Measurements from ENCODE around the gene ZNF497. TPM values are rescaled to one million over a fixed set of nuclear protein-coding genes. Genes with fewer than 3 reads are reported as not detected.
"Not testable (repeated sequence)": the region's sequence is repeated elsewhere in the genome, so short reads cannot be mapped to it uniquely, and the experiment has no call there.

The ZNF497 gene
- total RNA-seq, 1 donor from 2014 or later, result 5.9 TPM

DNA sequence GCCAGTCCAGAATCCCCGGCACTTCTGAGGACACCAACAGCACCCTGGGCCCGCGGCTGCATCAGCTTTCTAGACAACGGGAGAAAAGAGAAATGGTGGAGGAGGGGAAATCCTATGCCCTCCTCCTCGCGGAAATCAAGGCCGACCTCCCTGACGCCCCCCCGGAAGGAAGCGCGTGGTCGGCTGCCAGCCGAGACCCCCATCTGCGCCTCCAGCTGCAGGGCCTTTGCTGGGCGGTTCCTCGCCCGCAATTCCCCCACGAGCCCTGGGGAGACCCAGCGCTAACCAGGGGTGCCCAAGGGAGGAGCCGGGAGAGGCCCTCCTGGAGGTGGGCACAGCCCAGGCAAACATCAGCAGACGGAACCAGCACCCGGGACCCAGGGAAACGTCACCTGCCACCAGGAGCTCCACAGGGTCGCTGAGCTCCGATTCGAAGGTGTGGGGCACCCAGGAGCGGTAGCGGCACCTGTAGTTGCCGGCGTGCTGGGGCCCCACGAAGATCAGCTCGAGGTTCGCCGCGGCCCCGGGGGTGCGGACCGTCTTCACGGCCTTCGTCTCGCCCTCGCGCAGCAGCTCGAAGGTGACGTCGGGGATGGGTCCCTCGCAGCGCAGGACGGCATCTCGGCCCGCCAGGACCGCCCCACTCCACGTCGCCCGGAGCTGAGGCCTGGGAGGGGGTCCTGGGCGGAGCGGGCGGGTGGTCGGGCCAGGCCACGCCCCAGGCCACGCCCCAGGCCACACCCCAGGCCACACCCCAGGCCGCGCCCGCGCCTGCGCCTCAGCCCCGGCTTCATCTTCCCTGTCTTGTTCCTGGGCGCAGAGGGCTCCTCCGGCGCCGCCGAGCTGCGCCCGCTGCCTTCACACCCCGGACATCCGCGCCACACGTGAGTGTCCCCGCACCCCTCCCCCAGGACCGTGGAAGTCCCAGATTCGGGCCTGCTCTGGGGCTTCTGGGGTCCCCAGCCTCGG, 15.3 kb downstream of the ZNF497 start:
- DNase-seq, result peak; percentile 80

DNA sequence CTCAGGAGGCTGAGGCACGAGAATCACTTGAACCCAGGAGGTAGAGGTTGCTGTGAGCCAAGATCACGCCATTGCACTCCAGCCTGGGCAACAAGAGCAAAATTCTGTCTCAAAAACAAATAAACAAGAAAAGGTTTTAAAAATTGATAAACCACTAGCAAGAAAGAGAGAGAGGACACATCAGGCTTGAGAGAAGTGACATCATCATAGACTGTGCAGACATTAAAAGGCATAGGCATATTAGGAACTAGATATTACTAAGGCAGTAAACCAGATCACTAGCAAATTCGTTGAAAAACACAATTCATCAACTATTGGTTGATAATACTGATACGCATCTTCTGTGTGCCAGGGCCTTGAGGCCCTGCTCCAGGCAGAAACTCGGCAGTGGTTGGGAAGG, 17.0 kb downstream of the ZNF497 start:
- no peak for DNase-seq

DNA sequence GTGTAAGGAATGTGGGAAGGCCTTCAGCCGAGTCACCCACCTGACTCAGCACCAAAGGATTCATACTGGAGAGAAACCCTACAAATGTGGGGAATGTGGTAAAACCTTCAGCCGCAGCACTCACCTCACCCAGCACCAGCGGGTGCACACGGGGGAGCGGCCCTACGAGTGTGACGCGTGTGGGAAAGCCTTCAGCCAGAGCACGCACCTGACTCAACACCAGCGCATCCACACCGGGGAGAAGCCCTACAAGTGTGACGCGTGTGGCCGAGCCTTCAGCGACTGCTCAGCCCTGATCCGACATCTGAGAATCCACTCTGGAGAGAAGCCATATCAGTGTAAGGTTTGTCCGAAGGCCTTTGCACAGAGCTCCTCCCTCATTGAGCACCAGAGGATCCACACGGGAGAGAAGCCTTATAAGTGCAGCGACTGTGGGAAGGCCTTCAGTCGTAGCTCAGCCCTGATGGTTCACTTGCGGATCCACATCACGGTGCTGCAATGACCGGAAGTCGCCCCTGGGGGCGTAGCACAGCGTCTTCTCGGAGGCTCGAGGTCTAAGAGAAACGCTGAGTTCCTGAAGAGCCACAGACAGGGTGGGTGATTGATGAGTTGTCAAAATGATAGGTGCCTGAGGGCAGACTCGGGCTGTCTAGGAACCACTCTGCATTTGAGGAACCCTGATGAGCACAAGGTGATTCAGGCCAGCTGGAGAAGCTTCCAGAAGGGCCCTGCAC, 23.6 kb downstream of the ZNF497 start:
- DNase-seq, result no peak

DNA sequence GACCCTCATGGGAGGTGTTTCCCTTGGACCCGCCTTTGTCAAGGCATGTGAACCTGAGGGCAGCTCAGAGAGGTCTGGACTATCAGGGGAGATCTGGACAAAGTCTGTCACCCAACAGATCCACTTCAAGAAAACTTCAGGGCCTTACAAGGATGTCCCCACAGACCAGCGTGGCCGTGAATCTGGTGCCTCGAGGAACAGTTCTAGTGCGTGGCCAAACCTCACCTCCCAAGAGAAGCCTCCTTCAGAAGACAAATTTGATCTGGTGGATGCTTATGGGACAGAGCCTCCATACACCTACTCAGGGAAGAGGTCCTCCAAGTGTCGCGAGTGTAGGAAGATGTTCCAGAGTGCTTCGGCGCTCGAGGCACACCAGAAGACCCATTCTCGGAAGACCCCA, 24.2 kb downstream of the ZNF497 start:
- DNase-seq, result no peak

DNA sequence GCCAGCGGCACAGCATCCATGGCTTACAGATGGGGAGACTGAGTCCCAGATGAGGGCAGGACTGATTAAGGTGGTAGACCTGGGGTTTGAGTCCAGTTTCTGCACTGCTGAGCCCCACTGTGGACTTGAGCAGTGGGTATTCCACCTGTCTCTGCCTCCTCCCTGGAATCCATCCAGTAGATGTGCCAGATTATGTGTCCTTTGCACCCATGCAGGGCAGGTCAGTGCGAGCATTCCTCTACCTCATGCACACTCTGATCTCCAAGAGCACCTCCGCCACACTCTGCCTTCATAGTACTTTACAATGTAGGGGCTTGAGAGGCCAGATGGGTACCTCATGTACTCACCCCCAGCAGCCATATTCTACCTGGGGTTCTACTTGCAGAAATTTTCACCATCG, 25.7 kb downstream of the ZNF497 start:
- no peak for DNase-seq

DNA sequence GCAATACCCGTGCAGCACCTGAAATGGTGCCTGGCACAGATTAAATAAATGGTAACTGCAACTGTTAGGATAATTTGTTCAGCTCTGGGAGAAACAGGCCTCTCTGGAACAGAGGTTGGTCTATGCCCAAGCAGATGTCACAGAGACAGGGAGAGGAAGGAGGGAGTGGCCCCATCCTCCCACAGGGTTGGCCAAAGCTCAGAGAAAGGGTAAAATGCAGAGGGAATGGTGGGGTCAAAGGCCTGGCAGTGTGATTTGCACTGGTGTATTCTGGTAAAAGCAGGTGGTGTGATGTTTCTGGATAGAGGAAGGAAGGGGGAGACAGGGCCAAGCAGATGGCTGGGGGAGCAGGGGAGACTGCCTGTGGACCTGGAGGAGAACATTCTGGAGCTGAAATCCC, 26.3 kb downstream of the ZNF497 start:
- no peak for DNase-seq

DNA sequence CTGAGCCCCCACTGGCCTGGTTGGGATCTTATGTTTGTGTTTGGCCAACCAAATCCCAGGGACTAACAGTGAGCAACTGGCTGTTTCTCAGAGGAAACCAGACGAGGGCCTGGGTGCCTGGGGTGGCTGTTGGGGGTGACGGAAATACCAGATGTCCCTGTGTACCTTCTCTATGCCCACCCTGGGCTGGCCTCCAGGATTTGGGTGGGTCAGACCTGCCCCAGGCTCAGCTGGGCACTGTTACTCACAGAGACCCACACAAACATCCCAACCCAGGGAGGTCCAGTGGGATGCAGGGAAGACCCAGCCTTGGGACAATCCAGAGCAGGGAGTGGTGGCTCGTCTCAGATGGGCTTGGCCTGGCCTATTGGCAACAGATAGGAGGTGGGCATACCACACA, 26.9 kb downstream of the ZNF497 start:
- no peak for DNase-seq

DNA sequence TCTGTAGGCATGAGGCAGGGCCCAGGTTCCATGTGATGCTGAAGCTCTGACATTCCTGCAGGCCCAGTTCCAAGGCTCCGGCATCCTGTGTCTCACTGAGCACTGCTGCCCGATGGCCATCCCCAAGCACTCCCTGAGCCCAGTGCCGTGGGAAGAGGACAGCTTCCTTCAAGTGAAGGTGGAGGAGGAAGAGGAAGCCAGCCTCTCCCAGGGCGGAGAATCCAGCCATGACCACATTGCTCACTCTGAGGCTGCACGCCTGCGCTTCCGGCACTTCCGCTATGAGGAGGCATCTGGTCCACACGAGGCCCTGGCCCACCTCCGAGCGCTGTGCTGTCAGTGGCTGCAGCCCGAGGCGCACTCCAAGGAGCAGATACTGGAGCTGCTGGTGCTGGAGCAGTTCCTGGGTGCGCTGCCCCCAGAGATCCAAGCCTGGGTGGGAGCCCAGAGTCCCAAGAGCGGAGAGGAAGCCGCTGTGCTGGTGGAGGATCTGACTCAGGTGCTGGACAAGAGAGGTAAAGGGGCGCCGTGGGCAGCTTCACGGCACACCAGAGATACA, 27.8 kb downstream of the ZNF497 start:
- DNase-seq, result no peak

DNA sequence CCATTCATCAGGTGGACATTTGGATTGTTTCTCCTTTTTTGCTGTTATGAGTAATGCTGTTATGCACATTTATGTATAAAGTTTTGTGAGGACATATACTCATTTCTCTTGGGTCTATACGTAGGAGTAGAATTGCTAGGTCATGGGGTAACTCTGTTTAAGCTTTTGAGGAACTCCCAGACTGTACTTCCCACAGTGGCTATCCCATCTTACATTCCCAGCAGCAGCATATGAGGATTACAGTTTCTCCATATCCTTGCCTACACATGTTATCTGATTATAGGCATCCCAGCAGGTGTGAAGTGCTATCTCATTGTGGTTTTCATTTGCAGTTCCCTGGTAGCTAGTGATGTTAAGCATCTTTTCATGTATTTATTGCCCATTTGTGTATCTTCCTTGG, 29.9 kb downstream of the ZNF497 start:
- no peak for DNase-seq

DNA sequence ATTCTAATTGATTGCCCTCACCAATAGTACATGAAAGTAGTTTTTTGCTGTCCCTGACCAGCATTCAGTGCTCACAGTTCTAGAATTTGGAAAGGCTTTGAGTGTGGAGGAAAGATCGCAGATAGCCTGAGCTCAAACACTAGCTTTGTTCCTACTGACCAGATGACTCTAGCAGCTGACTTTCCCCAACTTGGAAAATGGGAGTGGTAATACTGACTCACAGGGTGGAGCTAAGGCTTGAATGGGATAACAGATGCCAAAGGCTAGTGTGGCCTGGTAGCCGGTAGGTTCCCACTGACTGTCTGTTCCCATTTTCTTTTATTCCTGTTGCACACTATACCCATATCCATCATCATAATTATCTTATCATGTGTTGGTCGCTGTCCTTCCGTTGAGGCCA, 32.1 kb downstream of the ZNF497 start:
- peak; percentile 45 for DNase-seq

DNA sequence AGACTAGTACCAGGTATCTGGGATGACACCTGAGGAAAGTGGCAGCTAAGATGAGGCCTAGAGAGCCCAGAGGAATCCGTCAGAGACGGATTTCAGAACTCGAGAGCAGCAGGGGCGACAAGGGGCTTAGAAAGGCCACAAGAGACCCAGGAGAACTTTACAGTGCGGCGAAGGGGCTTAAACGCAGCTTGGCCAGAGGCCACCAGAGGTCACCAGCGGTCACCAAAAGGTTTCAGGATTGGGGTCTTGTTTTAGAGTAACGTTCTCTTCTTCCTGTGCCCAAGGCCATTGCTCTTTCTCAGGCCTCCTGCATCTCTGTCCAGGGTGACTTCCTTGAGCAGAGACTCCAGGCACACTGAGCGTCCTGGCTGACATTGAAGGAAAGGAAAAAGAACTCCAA, 33.6 kb downstream of the ZNF497 start:
- DNase-seq, result no peak

DNA sequence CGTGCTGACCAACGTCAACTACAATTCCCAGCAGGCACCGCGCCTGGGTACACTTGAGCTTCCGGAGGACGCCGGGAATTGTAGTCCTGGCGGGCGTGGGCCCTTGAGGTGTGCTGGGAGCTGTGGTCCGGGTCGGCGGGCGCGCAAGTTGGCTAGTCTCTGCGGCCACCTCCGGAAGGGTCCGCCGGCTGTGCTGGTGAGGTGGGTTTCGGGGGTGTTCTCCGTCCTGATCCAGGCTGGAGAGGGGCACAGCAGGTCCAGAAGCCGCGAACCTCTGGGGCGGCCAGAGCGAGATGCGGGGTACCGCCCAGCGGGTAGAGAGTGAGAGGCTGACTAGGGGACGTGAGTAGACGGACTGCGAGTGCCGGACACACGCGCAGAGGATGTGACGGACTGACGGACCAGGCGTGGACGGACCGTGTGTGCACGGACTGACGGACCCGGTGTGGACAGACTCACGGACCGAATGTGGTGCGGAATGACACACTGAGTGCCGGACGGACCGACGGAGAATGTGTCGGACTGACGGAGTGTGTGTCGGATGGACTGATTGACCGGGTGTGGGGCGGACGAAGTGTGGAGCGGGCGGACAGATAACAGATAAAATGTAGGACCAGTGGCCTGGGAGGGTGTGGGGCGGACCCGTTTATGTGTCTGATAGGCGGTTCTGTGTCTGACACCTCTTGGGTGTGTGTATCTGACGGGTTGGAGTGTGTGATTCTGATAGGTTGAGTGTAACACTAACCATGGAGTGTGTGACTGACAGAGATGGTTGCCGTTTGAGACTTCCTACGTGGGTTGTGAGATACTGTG, 35.4 kb downstream of the ZNF497 start, which contains the start of gene ZSCAN22:
Gene ZSCAN22 (plus strand): TSS at position 81 of the 813 bp plus-strand sequence. CDS start 7,809 bp downstream, outside the sequence.
- DNase-seq, result peak; percentile 94

DNA sequence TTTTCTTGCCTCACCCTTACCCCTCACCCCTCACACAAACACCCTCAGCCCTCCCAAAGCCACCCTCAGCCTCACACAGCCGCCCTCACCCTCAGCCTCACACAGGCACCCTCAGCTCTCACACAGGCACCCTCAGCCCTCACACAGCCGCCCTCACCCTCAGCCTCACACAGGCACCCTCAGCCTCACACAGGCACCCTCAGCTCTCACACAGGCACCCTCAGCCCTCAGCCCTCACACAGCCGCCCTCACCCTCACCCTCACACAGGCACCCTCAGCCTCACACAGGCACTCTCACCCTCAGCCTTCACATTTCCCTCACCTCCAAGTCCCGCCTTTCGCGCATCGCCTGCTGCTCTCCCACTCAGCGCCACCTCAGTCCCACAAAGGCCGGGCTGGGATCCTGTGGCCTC, 36.0 kb downstream of the ZNF497 start:
- DNase-seq, result no peak

DNA sequence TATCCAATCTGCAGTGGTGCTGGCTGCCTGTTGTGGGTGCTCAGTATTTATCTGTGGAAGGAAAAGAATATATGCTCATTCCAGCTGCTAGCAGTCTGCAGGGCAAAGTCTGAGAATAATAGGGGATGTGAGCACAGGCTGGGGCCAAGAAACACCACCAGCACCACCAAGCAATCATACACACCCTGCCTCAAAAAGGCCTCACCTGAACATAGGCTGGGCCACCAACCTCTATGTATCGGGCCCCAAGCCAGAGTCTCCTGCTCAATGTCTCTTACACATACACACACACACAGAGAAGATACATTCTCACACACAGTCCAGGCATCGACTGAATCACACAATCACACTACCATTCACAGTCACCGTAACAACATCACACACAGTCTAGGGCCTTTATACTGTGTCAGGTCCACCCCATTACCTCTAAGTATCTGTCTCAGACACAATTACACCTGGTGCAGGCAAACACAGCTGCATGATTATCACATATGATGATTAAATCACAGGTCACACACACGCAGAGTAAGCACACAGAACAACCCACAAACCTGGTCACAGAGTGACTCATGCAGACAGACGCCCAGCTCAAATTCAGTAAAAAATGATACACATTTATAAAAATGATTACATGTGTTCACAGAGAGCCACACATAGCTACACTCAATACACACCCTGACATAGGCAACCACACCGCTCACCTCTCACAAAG, 37.1 kb downstream of the ZNF497 start:
- no peak for DNase-seq

DNA sequence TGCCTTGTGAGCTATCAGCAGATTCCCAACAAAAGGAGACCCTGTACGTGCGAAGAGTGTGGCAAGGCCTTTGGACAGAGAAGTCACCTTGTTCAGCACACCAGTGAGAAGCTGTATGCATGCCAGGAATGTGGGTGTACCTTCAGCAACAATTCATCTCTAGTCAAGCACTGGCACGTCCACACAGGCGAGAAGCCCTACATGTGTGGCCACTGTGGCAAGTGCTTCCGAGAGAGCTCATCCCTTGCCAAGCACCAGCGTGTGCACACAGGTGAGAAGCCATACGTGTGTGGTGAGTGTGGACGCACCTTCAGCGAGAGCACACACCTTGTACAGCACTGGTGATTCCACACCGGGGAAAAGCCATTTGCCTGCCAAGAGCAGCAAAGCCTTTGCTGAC, 43.3 kb downstream of the ZNF497 start:
- no peak for DNase-seq

DNA sequence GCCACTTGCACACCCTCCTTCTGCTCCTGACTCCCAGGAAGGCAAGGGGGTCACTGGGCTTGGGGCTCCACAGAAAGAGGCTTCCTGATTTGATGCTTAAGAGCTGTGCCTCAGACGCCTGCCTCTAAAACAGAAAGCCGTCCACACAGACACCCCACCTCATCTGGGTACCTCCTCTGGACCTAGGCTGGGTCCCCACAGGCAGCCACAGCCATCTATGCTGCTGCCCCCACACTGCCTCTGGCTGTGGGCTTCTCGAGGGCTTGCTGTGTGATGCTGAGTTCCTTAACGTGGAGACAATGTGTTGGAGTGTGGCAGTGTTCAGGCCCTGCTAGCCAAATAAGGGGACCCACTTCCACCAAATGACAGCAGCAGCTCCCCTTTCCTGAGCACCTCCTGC, 44.3 kb downstream of the ZNF497 start:
- DNase-seq, result no peak

DNA sequence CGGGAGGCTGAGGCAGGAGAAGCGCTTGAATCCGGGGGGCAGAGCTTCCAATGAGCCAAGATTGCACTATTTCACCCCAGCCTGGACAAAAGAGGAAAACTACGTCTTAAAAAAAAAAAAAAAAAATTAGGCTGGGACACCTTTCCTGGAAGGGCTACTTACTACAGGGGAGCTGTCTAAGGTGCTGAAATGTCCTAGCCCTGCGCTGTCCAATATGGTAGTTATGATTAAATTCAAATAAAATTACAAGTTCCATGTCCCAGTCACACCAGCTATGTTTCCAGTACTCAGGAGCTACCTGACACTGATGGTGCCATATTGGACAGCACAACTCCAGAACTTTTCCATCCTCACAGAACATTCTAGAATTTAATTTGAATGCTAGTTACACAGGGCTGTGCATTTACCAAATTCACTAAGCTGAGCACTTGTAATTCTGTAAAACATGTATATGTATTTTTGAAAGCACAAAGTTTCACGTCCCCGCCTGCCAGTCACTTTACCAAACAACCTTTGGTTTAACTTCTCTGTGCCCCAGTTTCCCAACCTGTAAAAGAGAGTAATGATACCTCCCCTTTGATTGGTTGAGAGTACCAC, 45.0 kb downstream of the ZNF497 start:
- DNase-seq, result no peak

DNA sequence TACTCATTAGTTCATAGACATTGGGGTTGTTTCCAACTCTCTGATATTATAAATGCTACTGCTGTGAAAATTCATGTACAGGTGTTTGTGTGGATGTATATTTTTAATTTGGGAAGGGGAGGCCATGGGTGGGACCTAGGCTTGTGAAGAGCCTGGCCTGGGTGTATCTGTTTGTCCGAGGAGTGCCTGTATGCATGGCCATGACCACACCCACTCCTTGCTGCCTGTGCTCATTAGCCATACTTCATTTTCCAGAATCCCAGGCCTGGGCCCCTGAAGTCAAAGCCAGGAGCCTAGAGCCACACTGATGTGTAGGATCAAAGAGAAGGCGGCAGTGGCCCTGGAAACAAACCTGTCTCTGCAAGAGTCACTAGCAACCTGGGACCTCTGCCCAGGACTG, 47.0 kb downstream of the ZNF497 start:
- DNase-seq, result no peak

DNA sequence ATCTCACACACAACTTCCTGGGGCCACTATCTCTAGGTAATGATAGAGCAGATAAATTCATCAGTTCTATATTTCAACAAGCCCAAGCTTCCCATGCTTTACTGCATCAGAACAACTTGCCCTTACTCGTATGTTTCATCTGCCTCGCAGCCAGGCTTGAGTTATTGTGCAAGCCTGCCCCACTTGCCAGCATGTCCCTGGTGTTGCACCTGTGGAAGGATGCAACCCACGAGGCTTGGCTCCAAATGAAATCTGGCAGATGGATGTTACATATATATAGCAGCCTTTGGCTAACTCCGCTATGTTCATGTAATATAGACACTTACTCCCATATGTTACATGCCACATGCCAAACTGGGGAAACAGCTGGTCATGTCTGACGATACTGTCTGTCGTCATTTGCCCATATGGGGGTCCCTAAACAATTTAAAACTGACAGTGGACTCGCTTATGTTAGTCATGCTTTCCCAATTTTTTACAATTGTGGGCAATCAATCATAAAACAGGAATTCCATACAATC, 51.1 kb downstream of the ZNF497 start:
- no peak for DNase-seq

DNA sequence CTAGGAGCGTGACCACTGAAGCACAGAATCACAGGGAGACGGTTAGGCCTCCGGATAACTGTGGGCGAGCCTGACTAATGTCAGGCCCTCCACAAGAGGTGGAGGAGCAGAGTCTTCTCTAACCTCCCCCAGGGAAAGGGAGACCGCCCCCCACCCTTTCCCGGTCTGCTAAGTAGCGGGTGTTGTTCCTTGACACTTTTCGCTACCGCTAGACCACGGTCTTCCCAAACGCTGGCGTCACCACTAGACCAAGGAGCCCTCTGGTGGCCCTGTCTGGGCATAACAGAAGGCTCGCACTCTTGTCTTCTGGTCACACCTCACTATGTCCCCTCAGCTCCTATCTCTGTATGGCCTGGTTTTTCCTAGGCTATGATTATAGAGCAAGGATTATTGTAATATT, 51.9 kb downstream of the ZNF497 start:
- not testable (repeated sequence) for DNase-seq

DNA sequence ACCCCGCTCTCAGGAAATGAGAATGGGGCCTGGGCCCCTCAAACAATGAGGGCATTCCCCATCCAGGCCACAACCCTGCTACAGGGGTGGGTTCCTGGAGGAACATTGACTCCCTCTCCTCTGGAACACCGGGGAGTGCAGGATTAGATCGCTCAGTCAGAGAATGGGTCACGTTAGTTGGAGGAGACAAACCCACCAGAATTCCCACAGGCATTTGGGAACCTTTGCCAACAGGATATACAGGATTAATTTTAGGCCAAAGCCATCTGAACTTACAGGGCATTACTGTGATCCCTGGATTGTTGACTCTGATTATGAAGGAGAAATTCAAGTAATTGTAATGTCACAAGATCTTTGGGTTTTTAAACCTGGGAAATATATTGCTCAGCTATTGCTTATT, 54.8 kb downstream of the ZNF497 start:
- no peak for DNase-seq

All from occipital lobe (tissue), 2 donors.